GM18867 (cell line): Measurements from ENCODE around the gene GRAMD2A.

ENCODE experiments used
- ATAC-seq: cut with Tn5 transposase; IDR thresholded peaks from one replicate; pipeline ENCODE4 v1.9.1; 2021; ENCODE audit warnings: mild to moderate bottlenecking, moderate library complexity; ENCODE audit not compliant: unreplicated experiment

GRAMD2A gene

DNA sequence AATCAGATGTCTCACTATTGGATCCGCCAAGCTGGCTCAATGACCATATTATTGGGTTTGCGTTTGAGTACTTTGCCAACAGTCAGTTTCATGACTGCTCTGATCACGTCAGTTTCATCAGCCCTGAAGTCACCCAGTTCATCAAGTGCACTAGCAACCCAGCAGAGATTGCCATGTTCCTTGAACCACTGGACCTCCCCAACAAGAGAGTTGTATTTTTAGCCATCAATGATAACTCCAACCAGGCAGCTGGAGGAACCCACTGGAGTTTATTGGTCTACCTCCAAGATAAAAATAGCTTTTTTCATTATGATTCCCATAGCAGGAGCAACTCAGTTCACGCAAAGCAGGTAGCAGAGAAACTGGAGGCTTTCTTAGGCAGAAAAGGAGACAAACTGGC is 57.9 kb downstream of the GRAMD2A start:
- ATAC-seq: no peak

- ATAC-seq: no peak
Observed at GRCh38 chr15:72136170-72137051, 61.2 kb downstream of the GRAMD2A start.

DNA sequence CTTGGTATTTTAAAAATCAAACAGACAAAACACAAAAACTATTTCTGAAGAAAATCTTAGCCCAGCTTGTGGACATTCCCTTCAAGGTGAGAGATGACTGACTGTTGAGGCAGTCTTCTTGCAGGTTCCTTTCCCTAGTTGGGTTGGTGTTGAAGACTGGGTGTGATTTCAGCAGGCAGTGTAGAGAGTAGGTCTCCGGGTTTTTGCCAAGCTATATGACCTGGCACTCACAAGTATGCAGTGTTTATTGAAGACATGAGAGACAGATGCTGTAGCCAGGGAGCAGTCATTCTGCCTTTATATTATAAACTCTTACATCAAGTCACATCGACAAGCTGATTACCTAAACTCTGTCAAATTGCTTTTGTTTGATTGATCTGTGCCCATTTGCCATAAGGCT is 61.9 kb downstream of the GRAMD2A start:
- no peak for ATAC-seq

GRCh38 chr15:72133211-72133610 is 64.4 kb downstream of the GRAMD2A start:
- ATAC-seq: no peak

DNA sequence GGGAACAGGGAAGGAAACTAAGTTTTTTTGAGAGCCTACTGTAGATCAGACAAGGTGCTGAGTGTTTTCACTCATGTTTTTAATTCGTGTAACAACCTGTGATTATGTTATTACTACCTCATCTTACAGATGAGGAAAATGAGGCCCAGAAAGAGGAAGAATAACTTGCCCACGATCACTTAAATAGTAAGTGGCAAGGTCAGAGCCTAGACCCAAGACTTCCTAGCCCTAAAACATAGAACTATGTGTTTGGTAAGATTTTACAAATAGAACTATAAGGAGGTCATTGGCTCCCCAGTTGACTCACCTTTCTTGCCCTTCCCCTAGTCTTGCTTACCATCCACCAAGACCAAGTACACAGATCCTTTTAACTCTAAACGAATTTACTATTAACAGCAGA is 65.7 kb downstream of the GRAMD2A start:
- no peak for ATAC-seq

GRCh38 chr15:72130272-72130671 is 67.3 kb downstream of the GRAMD2A start:
- no peak for ATAC-seq

DNA sequence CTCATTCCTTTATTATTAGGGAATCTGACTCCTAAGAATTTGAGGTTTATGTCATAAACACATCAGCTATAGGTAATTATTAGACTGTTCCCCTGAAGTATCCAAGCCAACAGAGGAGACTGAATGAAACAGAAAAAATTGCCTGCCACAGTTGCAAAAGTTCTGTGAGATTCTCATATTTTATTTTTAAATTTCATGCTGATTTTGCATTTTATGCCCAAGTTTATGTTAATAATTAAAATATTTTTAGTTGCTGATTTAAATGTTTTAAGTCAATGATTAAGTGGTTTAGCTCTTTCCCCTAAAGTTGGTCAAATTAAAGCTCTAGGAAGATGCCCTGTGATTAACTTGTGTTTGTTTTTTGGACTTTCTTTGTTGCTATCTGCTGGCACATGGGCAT is 69.2 kb downstream of the GRAMD2A start:
- ATAC-seq: no peak

DNA sequence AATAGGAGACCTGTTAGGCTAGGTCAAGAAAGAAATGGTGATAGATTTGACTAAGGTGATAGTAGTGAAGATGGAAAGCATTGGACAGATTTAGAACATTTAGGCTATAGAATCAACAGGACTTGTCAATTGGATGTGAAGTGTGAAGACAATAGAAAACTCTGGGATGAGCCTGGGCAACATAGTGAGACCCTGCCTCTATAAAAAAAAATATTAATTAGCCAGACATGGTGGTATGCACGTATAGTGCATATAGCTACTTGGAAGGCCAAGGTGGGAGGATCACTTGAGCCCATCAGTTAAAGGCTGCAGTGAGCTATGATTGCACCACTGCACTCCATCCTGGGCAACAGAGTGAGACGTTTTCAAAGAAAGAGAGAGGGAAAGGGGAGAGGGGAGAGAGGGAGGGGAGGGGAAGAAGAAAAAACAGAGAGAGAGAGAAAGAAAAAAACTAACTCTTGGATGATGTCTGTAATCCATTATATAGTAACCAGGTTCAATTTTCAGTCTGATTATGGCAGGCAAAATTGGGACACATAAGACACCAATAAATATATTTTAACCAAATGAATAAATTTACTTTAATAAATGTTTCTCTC is 69.8 kb downstream of the GRAMD2A start:
- no peak for ATAC-seq

DNA sequence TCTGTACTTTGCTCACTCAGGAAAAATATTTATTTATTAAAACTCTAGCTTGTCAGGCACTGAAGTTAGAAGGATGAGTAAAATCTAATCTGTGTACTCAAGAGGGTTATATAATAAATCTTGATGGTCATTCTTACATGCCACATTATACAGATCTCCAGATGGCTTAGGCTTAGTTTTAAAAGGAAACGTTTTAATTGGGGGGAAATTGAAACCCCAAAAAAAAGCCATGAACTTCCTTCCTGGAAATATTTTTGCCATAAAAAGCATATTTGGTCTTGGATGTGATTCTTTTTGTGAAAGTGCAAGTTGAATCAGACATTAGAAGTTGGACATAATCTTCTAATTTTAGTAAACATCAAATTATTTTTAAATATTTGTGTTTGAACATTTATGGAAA is 73.4 kb downstream of the GRAMD2A start:
- ATAC-seq: no peak

GRCh38 chr15:72118017-72118978 is 79.3 kb downstream of the GRAMD2A start, which contains the start of the genes MYO9A and SENP8:
Gene MYO9A, minus strand, starts transcription at chr15:72118150. Its CDS starts 71,587 bp downstream, at chr15:72046563.
Gene SENP8, plus strand, starts transcription at chr15:72118403. Its CDS starts 21,221 bp downstream, at chr15:72139624.
- peak; percentile 66 for ATAC-seq

GRCh38 chr15:72117486-72118016 is 80.0 kb downstream of the GRAMD2A start:
- peak; percentile 68 for ATAC-seq

- ATAC-seq: peak; percentile 1
Observed at GRCh38 chr15:72116731-72117485, 80.7 kb downstream of the GRAMD2A start.

- no peak for ATAC-seq
Observed at GRCh38 chr15:72113347-72114031, 84.1 kb downstream of the GRAMD2A start.

DNA sequence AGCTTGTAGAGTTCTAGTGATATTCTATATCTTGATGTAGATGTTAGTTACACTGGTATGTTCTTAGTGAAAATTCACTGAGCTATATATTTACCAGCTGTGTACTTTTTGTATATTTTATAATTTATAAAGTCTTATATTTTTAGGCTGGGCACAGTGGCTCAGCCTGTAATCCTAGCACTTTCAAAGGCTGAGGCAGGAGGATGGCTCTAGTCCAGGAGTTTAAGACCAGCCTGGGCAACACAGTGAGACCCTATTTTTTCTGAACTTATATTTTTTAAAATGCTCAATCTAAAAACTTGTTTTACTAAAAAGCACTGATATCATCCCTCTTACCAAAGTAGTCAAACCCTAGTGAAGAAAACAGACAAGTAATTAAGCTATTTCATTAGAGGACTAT is 84.8 kb downstream of the GRAMD2A start:
- no peak for ATAC-seq

DNA sequence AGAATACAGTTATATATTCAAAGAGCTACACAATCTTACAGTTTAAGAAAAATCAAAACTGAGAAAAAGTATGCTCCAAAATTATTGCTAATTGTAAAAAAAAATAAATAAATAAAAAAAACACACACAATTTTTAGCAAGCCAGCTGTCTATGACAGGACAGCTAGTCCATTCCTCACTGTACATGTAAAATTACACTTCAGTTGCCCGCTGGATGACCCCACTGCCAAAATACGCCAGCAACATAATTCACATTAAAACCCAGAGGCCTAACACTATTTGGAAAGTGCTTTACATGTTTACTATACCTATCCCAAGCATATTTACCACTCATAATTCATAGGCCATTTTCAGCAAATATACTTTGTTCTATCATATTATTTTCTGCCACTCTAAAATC is 85.5 kb downstream of the GRAMD2A start:
- ATAC-seq: no peak

DNA sequence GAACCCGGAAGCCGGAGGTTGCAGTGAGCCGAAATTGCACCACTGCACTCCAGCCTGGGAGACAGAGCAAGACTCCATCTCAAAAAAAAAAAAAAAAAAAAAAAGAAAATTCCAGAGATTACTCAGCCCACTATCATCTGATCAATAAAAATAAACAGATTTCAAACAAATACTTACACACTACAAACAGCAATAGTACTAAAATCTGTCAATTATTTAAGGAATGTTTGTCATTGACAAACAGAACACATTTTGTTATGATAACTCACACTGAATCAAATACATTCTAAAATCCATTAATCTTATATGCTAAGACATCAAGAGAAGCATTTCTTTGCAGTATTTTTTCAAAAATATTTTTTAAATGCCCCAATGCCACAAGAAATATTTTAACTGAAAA is 87.2 kb downstream of the GRAMD2A start:
- no peak for ATAC-seq
